Testis (tissue), 3 donors: ENCODE measurements around the gene TGM2. TPM values are rescaled to one million over a fixed set of nuclear protein-coding genes. Genes with fewer than 3 reads are reported as not detected.

Experiments used
- DNase-seq: peaks from one replicate; pipeline ENCODE4 v3.0.0-alpha.2; 2019
- H3K27ac ChIP-seq, 2 donors: fragments of 200-600 bp; sonication (generic); one replicate each; pipeline ENCODE4 v1.5.1; 2019
- H3K27me3 ChIP-seq: fragments of 200-600 bp; sonication (generic); one replicate; pipeline ENCODE4 v1.5.1; 2019
- H3K36me3 ChIP-seq: fragments of 200-600 bp; sonication (generic); one replicate; pipeline ENCODE4 v1.5.1; 2017; ENCODE audit warnings: low read depth; ENCODE audit errors: missing control alignments
- H3K4me1 ChIP-seq: fragments of 200-600 bp; sonication (generic); one replicate; pipeline ENCODE4 v1.5.1; 2019
- H3K4me3 ChIP-seq, 2 donors: fragments of 200-600 bp; sonication (generic); one replicate each; pipeline ENCODE4 v1.5.1; 2017 to 2019
- H3K9me3 ChIP-seq: fragments of 200-600 bp; sonication (generic); one replicate; pipeline ENCODE4 v1.5.1; 2017
- CTCF ChIP-seq, 3 experiments: fragments of 450-650 bp in 2 of 3; fragments of 200-600 bp in 1 of 3; sonication (generic) in 1 of 3; IDR thresholded peaks; one replicate each; pipeline ENCODE4 v1.5.1; 2016 to 2019; ENCODE audit warnings: antibody characterized with exemption in 3 of 3, mild to moderate bottlenecking in 2 of 3, moderate library complexity in 1 of 3
- POLR2A ChIP-seq: fragments of 450-650 bp; IDR thresholded peaks from one replicate; pipeline ENCODE4 v1.6.1; 2017; ENCODE audit warnings: antibody characterized with exemption, mild to moderate bottlenecking, moderate library complexity
- WGBS, 2 donors: methylation state at CpG; one replicate each; pipeline ENCODE4 v1.1.5; 2018; 5-methylcytosine and 5-hydroxymethylcytosine counted together
- intact Hi-C: fragments of 100-400 bp; cut with DNase I; formaldehyde crosslinking; loops from one replicate; pipeline ENCODE4 v1.15.1; 2023; ENCODE audit warnings: low total_unique reads
- polyA plus RNA-seq: library from polyadenylated mRNA; stranded (reverse); fragments of 350-450 nt; fragmentation: Illumina TruSeq; extraction: RNeasy Lipid Tissue Mini Kit (QIAGEN cat#74804); gene quantifications from one replicate; pipeline ENCODE4 v1.2.3, GENCODE V29; 2014; ENCODE audit warnings: low read depth, low replicate concordance; ENCODE audit not compliant: insufficient read depth
- total RNA-seq, 2 donors: library from RNA; depleted of rRNA; stranded (reverse); fragments of >200 nt; gene quantifications; one replicate each; pipeline ENCODE4 v1.2.3, GENCODE V29; 2016

The TGM2 gene
- total and polyA plus RNA-seq, 3 donors from 2014 or later = 3.2 to 49.0 (median 8.5) TPM

GRCh38 chr20:38209054-38209675 lies 44.1 kb upstream of the TGM2 start:
- TF ChIP-seq CTCF (IDR thresholded peaks at IDR 0.05) = no peak
- Histone ChIP-seq H3K4me1 (peaks cover 7% of the 10 kb centered on the region), H3K9me3 (no peaks in the 10 kb centered on the region), H3K27me3 (no peaks in the 10 kb centered on the region), H3K36me3 (no peaks in the 10 kb centered on the region), H3K4me3 (no peak overlapping the region), H3K27ac (no peak overlapping the region)
- no peak for DNase-seq
- intact Hi-C loops = no loop called here
- WGBS, 2 donors = 51 to 78% methylated on average over 3 to 4 of the region's 4 CpGs

- intact Hi-C loops = no loop called here
- WGBS, 2 donors = 92 to 94% methylated on average over 3 of the region's 3 CpGs
These were observed 43.5 kb upstream of the TGM2 start for GRCh38 chr20:38208523-38208922.

GRCh38 chr20:38208088-38208487 lies 43.0 kb upstream of the TGM2 start:
- Histone ChIP-seq H3K27me3 (no peaks in the 10 kb centered on the region), H3K36me3 (no peaks in the 10 kb centered on the region), H3K27ac (no peak overlapping the region), H3K4me3 (no peak overlapping the region), H3K4me1 (peaks cover 5% of the 10 kb centered on the region), H3K9me3 (no peaks in the 10 kb centered on the region)
- no peak for DNase-seq
- TF ChIP-seq POLR2A (no peak), CTCF (IDR thresholded peaks at IDR 0.05) (no peak)
- intact Hi-C loops = no loop called here
- 74 to 79% methylated on average over 1 of the region's 1 CpG for WGBS, 2 donors

More at GRCh38 chr20:38208523-38208922, 43.5 kb upstream of the TGM2 start:
- no peak overlapping the region for H3K4me3 ChIP-seq
- peaks cover 7% of the 10 kb centered on the region for H3K4me1 ChIP-seq
- H3K9me3 ChIP-seq = no peaks in the 10 kb centered on the region
- no peaks in the 10 kb centered on the region for H3K27me3 ChIP-seq
- H3K27ac ChIP-seq = no peak overlapping the region
- no peak for DNase-seq
- H3K36me3 ChIP-seq = no peaks in the 10 kb centered on the region
- TF ChIP-seq CTCF (IDR thresholded peaks at IDR 0.05) (no peak), POLR2A (no peak)

GRCh38 chr20:38207621-38208020 lies 42.6 kb upstream of the TGM2 start:
- no peaks in the 10 kb centered on the region for H3K9me3 ChIP-seq
- no peaks in the 10 kb centered on the region for H3K27me3 ChIP-seq
- H3K36me3 ChIP-seq = no peaks in the 10 kb centered on the region
- WGBS, 2 donors = 88 to 91% methylated on average over 2 of the region's 2 CpGs
- DNase-seq = no peak
- TF ChIP-seq CTCF (IDR thresholded peaks at IDR 0.05) = no peak
- TF ChIP-seq POLR2A = no peak
- H3K4me3 ChIP-seq = no peak overlapping the region
- no peak overlapping the region for H3K27ac ChIP-seq
- H3K4me1 ChIP-seq = peaks cover under 1% of the 10 kb centered on the region
- intact Hi-C loops = no loop called here

GRCh38 chr20:38205001-38205400 lies 39.9 kb upstream of the TGM2 start:
- no peak overlapping the region for H3K27ac ChIP-seq
- no peak for TF ChIP-seq CTCF (IDR thresholded peaks at IDR 0.05)
- no peak for TF ChIP-seq POLR2A
- intact Hi-C loops = no loop called here
- no peaks in the 10 kb centered on the region for H3K36me3 ChIP-seq
- WGBS, 2 donors = 77 to 79% methylated on average over 3 of the region's 3 CpGs
- H3K4me1 ChIP-seq = no peaks in the 10 kb centered on the region
- no peak overlapping the region for H3K4me3 ChIP-seq
- no peaks in the 10 kb centered on the region for H3K9me3 ChIP-seq
- H3K27me3 ChIP-seq = no peaks in the 10 kb centered on the region
- DNase-seq = no peak
